ENCODE results near the gene PPP1R1B.

GRCh38 chr17:39598047-39598481, 28.7 kb upstream of the PPP1R1B start:
- TF ChIP-seq POLR2AphosphoS5 (IDR thresholded peaks at IDR 0.05; ENCODE audit: low read depth, low read length) (no peak), POLR2A (IDR thresholded peaks at IDR 0.05; ENCODE audit: low read depth, low read length) (no peak), TAF1 (IDR thresholded peaks at IDR 0.05; ENCODE audit: borderline replicate concordance, low read depth, low read length) (no peak)

All from GM12892 (cell line).